CD4-positive, alpha-beta T cell (primary cell): ENCODE data around the gene RGS17. TPM values are rescaled to one million over a fixed set of nuclear protein-coding genes. Genes with fewer than 3 reads are reported as not detected.

Experiments used
- ATAC-seq: fragments of 200-7000 bp; cut with Tn5 transposase; one replicate; pipeline ENCODE4 v1.10.0; 2022; ENCODE audit warnings: mild to moderate bottlenecking; ENCODE audit not compliant: poor library complexity
- CTCF ChIA-PET: fragments of 350-600 bp; sonication (Branson Sonifier 250); formaldehyde crosslinking; loops from one replicate; lab custom pipeline; 2021; ENCODE audit warnings: antibody characterized with exemption, inconsistent platforms; lab: Charles Lee
- POLR2A ChIA-PET: fragments of 350-600 bp; sonication (Branson Sonifier 250); formaldehyde crosslinking; loops from one replicate; lab custom pipeline; 2021; ENCODE audit warnings: antibody characterized with exemption, inconsistent platforms; lab: Charles Lee
- DNase-seq, 14 experiments: peaks; one replicate each; pipeline ENCODE4 v3.0.0-alpha.2; 2013 to 2020; ENCODE audit warnings: mixed read lengths in 2 of 14
- H3K27ac ChIP-seq, 2 donors: one replicate each; pipeline versions ENCODE4 v1.5.1 to v1.7.0; 2013; ENCODE audit warnings: low read length in 2 of 2, low read depth in 1 of 2, mild to moderate bottlenecking in 1 of 2
- H3K27me3 ChIP-seq, 2 experiments: 1 replicate in 1 of 2; 2 replicates in 1 of 2; pipeline versions ENCODE4 v1.6.1 to v1.7.0; 2013; ENCODE audit warnings: low read length in 2 of 2, control low read depth in 1 of 2, mild to moderate bottlenecking in 1 of 2, moderate library complexity in 1 of 2; ENCODE audit not compliant: insufficient read depth in 2 of 2, control insufficient read depth in 1 of 2
- H3K36me3 ChIP-seq: one replicate; pipeline ENCODE4 v1.6.1; 2013; ENCODE audit warnings: low read length, control low read depth; ENCODE audit not compliant: insufficient read depth
- H3K4me1 ChIP-seq: one replicate; pipeline ENCODE4 v1.6.1; 2013; ENCODE audit warnings: low read length, control low read depth; ENCODE audit not compliant: insufficient read depth
- H3K4me3 ChIP-seq: one replicate; pipeline ENCODE4 v1.5.1; 2013; ENCODE audit warnings: mild to moderate bottlenecking, low read length, moderate library complexity
- H3K9me3 ChIP-seq, 2 experiments: 1 replicate in 1 of 2; 2 replicates in 1 of 2; pipeline versions ENCODE4 v1.6.1 to v1.7.0; 2013; ENCODE audit warnings: low read length in 2 of 2, mild to moderate bottlenecking in 2 of 2, control low read depth in 1 of 2, moderate library complexity in 1 of 2; ENCODE audit not compliant: control insufficient read depth in 1 of 2, insufficient read depth in 1 of 2
- H3K27ac Mint-ChIP-seq: one replicate; pipeline ENCODE4 v1.8.0; 2020; ENCODE audit warnings: mixed read lengths
- H3K27me3 Mint-ChIP-seq: one replicate; pipeline ENCODE4 v1.8.0; 2021; ENCODE audit warnings: mixed read lengths
- H3K36me3 Mint-ChIP-seq: one replicate; pipeline ENCODE4 v1.8.0; 2021; ENCODE audit warnings: low read depth, mixed read lengths
- H3K4me1 Mint-ChIP-seq: one replicate; pipeline ENCODE4 v1.8.0; 2021; ENCODE audit warnings: low read depth, mixed read lengths
- H3K4me3 Mint-ChIP-seq: one replicate; pipeline ENCODE4 v1.8.0; 2020; ENCODE audit warnings: mild to moderate bottlenecking, mixed read lengths
- H3K9me3 Mint-ChIP-seq: one replicate; pipeline ENCODE4 v1.8.0; 2020; ENCODE audit warnings: mixed read lengths
- intact Hi-C, 2 experiments: fragments of 100-400 bp; cut with DNase I in 1 of 2; cut with micrococcal nuclease in 1 of 2; formaldehyde crosslinking; loops; one replicate each; pipeline versions ENCODE4 v1.15.1 to v1.9.0; 2023 to 2025; cut with DNase I, micrococcal nuclease
- total RNA-seq, 174 experiments: library from RNA in 2 of 174; stranded (reverse) in 2 of 174; gene quantifications; one replicate each; pipeline ENCODE4 v1.2.3 and lab custom pipeline; 2021 to 2026
- TF ChIP-seq, protein P1 (sequence below): fragments of 200-600 bp; IDR thresholded peaks from one replicate; pipeline ENCODE4 v1.8.0; 2022; ENCODE audit warnings: antibody characterized with exemption, mild to moderate bottlenecking

The RGS17 gene
- total RNA-seq, 2 experiments from 2014 or later = not detected

DNA sequence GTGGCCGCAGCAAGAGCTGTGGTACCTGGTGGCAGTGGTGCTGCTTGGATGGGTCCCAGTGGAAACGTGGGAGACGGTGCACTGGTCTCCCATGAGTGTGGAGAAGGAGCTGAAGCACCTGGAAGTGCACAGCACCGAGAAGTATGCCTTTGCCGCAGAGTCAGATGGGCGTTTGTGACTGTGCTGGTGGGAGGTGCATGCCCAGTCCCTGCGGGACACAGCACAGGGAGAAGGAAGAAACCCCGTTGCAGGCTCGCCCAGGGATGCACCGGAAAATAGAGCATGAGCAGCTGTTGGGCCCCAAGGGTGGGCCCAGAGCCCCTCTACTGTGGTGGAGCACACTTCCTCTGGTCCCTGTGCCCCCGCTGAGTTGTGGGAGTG lies 19.3 kb upstream of the RGS17 start:
- H3K36me3 ChIP-seq = no peaks in the 10 kb centered on the region
- no peak overlapping the region for H3K27ac ChIP-seq
- no peaks in the 10 kb centered on the region for H3K4me1 ChIP-seq
- Mint-ChIP-seq H3K27me3 (peaks cover 4% of the 10 kb centered on the region), H3K4me3 (no peak overlapping the region), H3K9me3 (peaks cover 3% of the 10 kb centered on the region), H3K27ac (no peak overlapping the region), H3K36me3 (no peaks in the 10 kb centered on the region), H3K4me1 (no peaks in the 10 kb centered on the region)
- POLR2A ChIA-PET = no interaction called here
- H3K4me3 ChIP-seq = no peak overlapping the region
- no peaks in the 10 kb centered on the region for H3K27me3 ChIP-seq
- DNase-seq (no peak), ATAC-seq (no peak)
- intact Hi-C loops = no loop called here
- H3K9me3 ChIP-seq = peaks cover 0 to 14% of the 10 kb centered on the region in 2 experiments
- CTCF ChIA-PET = no interaction called here
- TF ChIP-seq, protein P1, sequence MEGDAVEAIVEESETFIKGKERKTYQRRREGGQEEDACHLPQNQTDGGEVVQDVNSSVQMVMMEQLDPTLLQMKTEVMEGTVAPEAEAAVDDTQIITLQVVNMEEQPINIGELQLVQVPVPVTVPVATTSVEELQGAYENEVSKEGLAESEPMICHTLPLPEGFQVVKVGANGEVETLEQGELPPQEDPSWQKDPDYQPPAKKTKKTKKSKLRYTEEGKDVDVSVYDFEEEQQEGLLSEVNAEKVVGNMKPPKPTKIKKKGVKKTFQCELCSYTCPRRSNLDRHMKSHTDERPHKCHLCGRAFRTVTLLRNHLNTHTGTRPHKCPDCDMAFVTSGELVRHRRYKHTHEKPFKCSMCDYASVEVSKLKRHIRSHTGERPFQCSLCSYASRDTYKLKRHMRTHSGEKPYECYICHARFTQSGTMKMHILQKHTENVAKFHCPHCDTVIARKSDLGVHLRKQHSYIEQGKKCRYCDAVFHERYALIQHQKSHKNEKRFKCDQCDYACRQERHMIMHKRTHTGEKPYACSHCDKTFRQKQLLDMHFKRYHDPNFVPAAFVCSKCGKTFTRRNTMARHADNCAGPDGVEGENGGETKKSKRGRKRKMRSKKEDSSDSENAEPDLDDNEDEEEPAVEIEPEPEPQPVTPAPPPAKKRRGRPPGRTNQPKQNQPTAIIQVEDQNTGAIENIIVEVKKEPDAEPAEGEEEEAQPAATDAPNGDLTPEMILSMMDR = no peak

DNA sequence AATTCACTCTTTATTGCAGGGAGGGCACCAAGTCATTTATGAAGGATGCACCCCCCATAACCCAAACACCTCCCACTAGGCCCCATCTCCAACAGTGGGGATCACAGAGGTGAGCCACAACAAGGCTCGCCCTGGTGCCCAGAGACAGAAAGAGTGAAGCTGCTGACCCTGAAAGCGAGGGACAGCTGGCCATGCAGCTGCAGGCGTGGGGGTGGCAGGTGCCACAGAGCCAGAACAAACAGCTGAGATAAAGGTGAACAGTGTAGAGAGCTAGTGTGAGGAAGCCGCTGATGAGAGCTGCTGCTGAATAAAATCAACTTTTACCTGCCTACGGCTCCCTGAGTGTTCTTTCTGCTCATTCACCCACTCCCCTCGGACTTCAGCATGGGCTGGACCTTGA lies 18.8 kb upstream of the RGS17 start:
- Histone ChIP-seq H3K36me3 (no peaks in the 10 kb centered on the region), H3K27me3 (no peaks in the 10 kb centered on the region), H3K4me1 (no peaks in the 10 kb centered on the region), H3K9me3 (peaks cover 0 to 14% of the 10 kb centered on the region in 2 experiments), H3K27ac (no peak overlapping the region), H3K4me3 (no peak overlapping the region)
- no peak overlapping the region for H3K27ac Mint-ChIP-seq
- ATAC-seq = no peak
- intact Hi-C loops = no loop called here
- H3K4me1 Mint-ChIP-seq = no peaks in the 10 kb centered on the region
- ChIA-PET POLR2A (no interaction called here), CTCF (no interaction called here)
- peaks cover 4% of the 10 kb centered on the region for H3K27me3 Mint-ChIP-seq
- TF ChIP-seq, protein P1 = no peak
- no peak overlapping the region for H3K4me3 Mint-ChIP-seq
- no peak for DNase-seq
- H3K9me3 Mint-ChIP-seq = peaks cover 3% of the 10 kb centered on the region
- no peaks in the 10 kb centered on the region for H3K36me3 Mint-ChIP-seq

DNA sequence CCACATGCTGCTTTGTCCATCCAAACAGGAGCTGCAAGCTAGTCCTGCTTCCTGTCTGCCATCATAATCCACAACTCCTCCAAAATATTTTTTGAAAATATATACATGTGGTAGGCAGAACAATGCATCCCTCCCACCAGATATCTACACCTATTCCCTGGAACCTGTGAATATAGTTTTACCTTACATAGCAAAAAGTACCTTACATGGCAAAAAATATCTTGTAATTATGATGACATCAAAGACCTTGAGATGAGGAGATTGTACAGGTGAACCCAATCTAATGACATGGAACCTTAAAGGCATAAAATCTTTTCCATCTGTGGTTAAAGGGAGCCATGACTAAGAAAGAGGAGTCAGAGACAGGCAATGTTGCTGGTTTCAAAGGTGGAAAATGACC lies 15.3 kb upstream of the RGS17 start:
- POLR2A ChIA-PET = no interaction called here
- no peaks in the 10 kb centered on the region for H3K4me1 ChIP-seq

More for the DNA sequence above, 15.3 kb upstream of the RGS17 start:
- no peak overlapping the region for H3K27ac ChIP-seq
- Mint-ChIP-seq H3K4me3 (no peak overlapping the region), H3K4me1 (no peaks in the 10 kb centered on the region), H3K27ac (no peak overlapping the region), H3K9me3 (peaks cover 3% of the 10 kb centered on the region), H3K27me3 (peaks cover 9% of the 10 kb centered on the region), H3K36me3 (no peaks in the 10 kb centered on the region)
- CTCF ChIA-PET = no interaction called here
- DNase-seq = no peak
- no peak overlapping the region for H3K4me3 ChIP-seq
- H3K27me3 ChIP-seq = no peaks in the 10 kb centered on the region
- no peak for ATAC-seq
- TF ChIP-seq, protein P1 = no peak
- intact Hi-C loops = no loop called here
- H3K9me3 ChIP-seq = peaks cover 0 to 14% of the 10 kb centered on the region in 2 experiments
- no peaks in the 10 kb centered on the region for H3K36me3 ChIP-seq
